Measurements from ENCODE around the gene RALGPS1.
A peak's percentile ranks its signal among the peaks of the same experiment; 100 is the strongest.
"Not testable (repeated sequence)": the region's sequence is repeated elsewhere in the genome, so short reads cannot be mapped to it uniquely, and the experiment has no call there.

RALGPS1 gene

GRCh38 chr9:126991183-126991582 lies 76.6 kb downstream of the RALGPS1 start:
- DNase-seq, result no peak

- DNase-seq, result no peak
Observed at GRCh38 chr9:126992427-126992826, 77.8 kb downstream of the RALGPS1 start.

- DNase-seq, result no peak
Observed at GRCh38 chr9:126999315-127000068, 84.9 kb downstream of the RALGPS1 start.

- DNase-seq, result peak; percentile 65 to 69
Observed at GRCh38 chr9:127004946-127005769, 90.6 kb downstream of the RALGPS1 start.

GRCh38 chr9:127005770-127006314 lies 91.3 kb downstream of the RALGPS1 start:
- DNase-seq, result no peak

- no peak for DNase-seq
Observed at GRCh38 chr9:127007638-127008037, 93.1 kb downstream of the RALGPS1 start.

GRCh38 chr9:127008076-127008475 lies 93.5 kb downstream of the RALGPS1 start:
- no peak for DNase-seq

GRCh38 chr9:127011772-127012171 lies 97.2 kb downstream of the RALGPS1 start:
- DNase-seq, result no peak

- DNase-seq, result no peak
Observed at GRCh38 chr9:127012250-127012649, 97.7 kb downstream of the RALGPS1 start.

- DNase-seq, result no peak
Observed at GRCh38 chr9:127013597-127013996, 99.0 kb downstream of the RALGPS1 start.

- DNase-seq, result no peak
Observed at GRCh38 chr9:127014216-127014909, 99.8 kb downstream of the RALGPS1 start.

- DNase-seq, result no peak
Observed at GRCh38 chr9:127014910-127015540, 100.4 kb downstream of the RALGPS1 start.

GRCh38 chr9:127015921-127016512 lies 101.4 kb downstream of the RALGPS1 start:
- no peak for DNase-seq

- not testable (repeated sequence) for DNase-seq
Observed at GRCh38 chr9:127017979-127018378, 103.4 kb downstream of the RALGPS1 start.

GRCh38 chr9:127018935-127019334 lies 104.4 kb downstream of the RALGPS1 start:
- DNase-seq, result no peak

- DNase-seq, result no peak
Observed at GRCh38 chr9:127020036-127020801, 105.6 kb downstream of the RALGPS1 start.

GRCh38 chr9:127020802-127021078 lies 106.2 kb downstream of the RALGPS1 start:
- DNase-seq, result no peak

- no peak for DNase-seq
Observed at GRCh38 chr9:127021664-127022363, 107.2 kb downstream of the RALGPS1 start.

GRCh38 chr9:127022913-127023660 lies 108.5 kb downstream of the RALGPS1 start:
- DNase-seq, result no peak

- DNase-seq, result no peak
Observed at GRCh38 chr9:127025042-127025441, 110.5 kb downstream of the RALGPS1 start.

Data from stimulated activated CD4-positive, alpha-beta T cell treated with anti-CD3 and anti-CD28 coated beads, Interleukin-2, amount 100 ng/mL, for 24 hours (primary cell).